Measurements from ENCODE around the gene TBC1D1.

Gene TBC1D1

GRCh38 chr4:38100474-38101255 is 209.8 kb downstream of the TBC1D1 start:
- H3K4me3 ChIP-seq (ENCODE audit: low read depth, low read length): no peak overlapping the region
- TF ChIP-seq, protein P1, sequence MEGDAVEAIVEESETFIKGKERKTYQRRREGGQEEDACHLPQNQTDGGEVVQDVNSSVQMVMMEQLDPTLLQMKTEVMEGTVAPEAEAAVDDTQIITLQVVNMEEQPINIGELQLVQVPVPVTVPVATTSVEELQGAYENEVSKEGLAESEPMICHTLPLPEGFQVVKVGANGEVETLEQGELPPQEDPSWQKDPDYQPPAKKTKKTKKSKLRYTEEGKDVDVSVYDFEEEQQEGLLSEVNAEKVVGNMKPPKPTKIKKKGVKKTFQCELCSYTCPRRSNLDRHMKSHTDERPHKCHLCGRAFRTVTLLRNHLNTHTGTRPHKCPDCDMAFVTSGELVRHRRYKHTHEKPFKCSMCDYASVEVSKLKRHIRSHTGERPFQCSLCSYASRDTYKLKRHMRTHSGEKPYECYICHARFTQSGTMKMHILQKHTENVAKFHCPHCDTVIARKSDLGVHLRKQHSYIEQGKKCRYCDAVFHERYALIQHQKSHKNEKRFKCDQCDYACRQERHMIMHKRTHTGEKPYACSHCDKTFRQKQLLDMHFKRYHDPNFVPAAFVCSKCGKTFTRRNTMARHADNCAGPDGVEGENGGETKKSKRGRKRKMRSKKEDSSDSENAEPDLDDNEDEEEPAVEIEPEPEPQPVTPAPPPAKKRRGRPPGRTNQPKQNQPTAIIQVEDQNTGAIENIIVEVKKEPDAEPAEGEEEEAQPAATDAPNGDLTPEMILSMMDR (IDR thresholded peaks at IDR 0.05; ENCODE audit: low read depth, low read length, missing control alignments): no peak
- DNase-seq (ENCODE audit: low read depth): no peak
- in situ Hi-C loops (cut with HindIII; ENCODE audit: low sequenced_read_pairs): no loop called here

- DNase-seq (ENCODE audit: low read depth): no peak
- TF ChIP-seq, protein P1 (IDR thresholded peaks at IDR 0.05; ENCODE audit: low read depth, low read length, missing control alignments): no peak
- H3K4me3 ChIP-seq (ENCODE audit: low read depth, low read length): no peak overlapping the region
- in situ Hi-C loops (cut with HindIII; ENCODE audit: low sequenced_read_pairs): no loop called here
These were observed 210.7 kb downstream of the TBC1D1 start for GRCh38 chr4:38101563-38101962.

- TF ChIP-seq, protein P1 (IDR thresholded peaks at IDR 0.05; ENCODE audit: low read depth, low read length, missing control alignments): no peak
- DNase-seq (ENCODE audit: low read depth): no peak
- in situ Hi-C loops (cut with HindIII; ENCODE audit: low sequenced_read_pairs): no loop called here
- no peak overlapping the region for H3K4me3 ChIP-seq (ENCODE audit: low read depth, low read length)
These were observed 212.2 kb downstream of the TBC1D1 start for GRCh38 chr4:38102957-38103588.

GRCh38 chr4:38105475-38106220 is 214.8 kb downstream of the TBC1D1 start:
- in situ Hi-C loops (cut with HindIII; ENCODE audit: low sequenced_read_pairs): no loop called here
- H3K4me3 ChIP-seq (ENCODE audit: low read depth, low read length): no peak overlapping the region
- TF ChIP-seq, protein P1 (IDR thresholded peaks at IDR 0.05; ENCODE audit: low read depth, low read length, missing control alignments): no peak
- DNase-seq (ENCODE audit: low read depth): no peak

GRCh38 chr4:38106311-38106710 is 215.4 kb downstream of the TBC1D1 start:
- H3K4me3 ChIP-seq (ENCODE audit: low read depth, low read length): no peak overlapping the region
- in situ Hi-C loops (cut with HindIII; ENCODE audit: low sequenced_read_pairs): no loop called here
- TF ChIP-seq, protein P1 (IDR thresholded peaks at IDR 0.05; ENCODE audit: low read depth, low read length, missing control alignments): no peak
- DNase-seq (ENCODE audit: low read depth): no peak

DNA sequence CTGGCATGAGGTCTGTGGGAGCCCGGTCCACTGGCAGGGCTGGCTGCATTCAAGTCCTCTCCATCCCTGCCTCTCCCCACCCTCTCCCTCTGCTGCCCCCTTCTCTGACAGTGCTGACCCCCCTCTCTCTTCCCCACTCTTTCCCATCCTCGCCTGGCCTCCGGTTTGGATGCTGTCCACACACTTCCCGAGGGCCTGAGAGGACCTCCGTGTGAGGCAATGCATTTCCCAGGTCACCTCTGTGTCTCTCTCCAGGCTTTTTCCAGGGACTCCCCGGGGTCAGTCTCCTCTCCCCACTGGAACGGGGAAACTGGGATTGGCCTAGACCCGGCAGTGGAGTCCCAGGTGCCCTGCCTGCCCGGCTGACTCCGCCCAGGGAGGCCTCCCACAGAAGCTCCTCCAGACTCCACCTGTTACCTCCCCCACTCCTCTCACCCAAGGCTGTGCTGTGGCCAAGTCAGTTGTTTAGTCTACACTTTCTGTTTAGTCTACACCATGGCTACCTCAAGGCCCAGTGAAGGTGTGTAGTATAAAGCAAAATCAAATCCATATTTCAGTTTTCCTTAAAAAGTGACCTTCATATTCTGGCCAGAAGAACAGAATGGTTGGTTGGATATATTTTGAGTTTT is 216.1 kb downstream of the TBC1D1 start:
- TF ChIP-seq, protein P1 (IDR thresholded peaks at IDR 0.05; ENCODE audit: low read depth, low read length, missing control alignments): no peak
- in situ Hi-C loops (cut with HindIII; ENCODE audit: low sequenced_read_pairs): no loop called here
- no peak overlapping the region for H3K4me3 ChIP-seq (ENCODE audit: low read depth, low read length)
- no peak for DNase-seq (ENCODE audit: low read depth)

Measured in astrocyte of the cerebellum (primary cell).